ENCODE measurements around the gene ASF1B. TPM values are rescaled to one million over a fixed set of nuclear protein-coding genes. Genes with fewer than 3 reads are reported as not detected.

ASF1B gene
- total RNA-seq, 1 experiment from 2014 or later = 54.6 TPM

- CTCF ChIA-PET = no interaction called here
- Histone ChIP-seq H3K9me3 (ENCODE audit: low read depth, low read length, poor library complexity, severe bottlenecking) (no peaks in the 10 kb centered on the region), H3K27ac (ENCODE audit: low read depth, low read length, poor library complexity, severe bottlenecking) (no peak within 1 kb of the TSS), H3K36me3 (ENCODE audit: insufficient read depth, low read length, poor library complexity, severe bottlenecking) (peaks cover 12% of the 10 kb centered on the region), H3K4me3 (ENCODE audit: low read depth, low read length, poor library complexity, severe bottlenecking) (no peak within 1 kb of the TSS), H3K4me1 (ENCODE audit: insufficient read depth, low read length, poor library complexity, severe bottlenecking) (no peaks in the 10 kb centered on the region), H3K27me3 (replicated peaks; ENCODE audit: insufficient read depth, low read depth, low read length, poor library complexity) (no peaks in the 10 kb centered on the region)
- no peak for DNase-seq (ENCODE audit: low spot score)
- no TSS peak for BruUV-seq (replicated peaks)
- intact Hi-C loops (cut with micrococcal nuclease; ENCODE audit: unreplicated experiment) = no loop called here
- POLR2A ChIA-PET (ENCODE audit: low non-redundant PET) = no interaction called here
- TF ChIP-seq CTCF (conservative IDR thresholded peaks at IDR 0.05; ENCODE audit: low read depth, low read length) (no peak), EZH2 (IDR thresholded peaks at IDR 0.05; ENCODE audit: borderline replicate concordance, low read depth, low read length, poor library complexity, severe bottlenecking) (no peak)
Measured at GRCh38 chr19:14085309-14085995, 50.9 kb downstream of the ASF1B start, which contains the start of gene C19orf67. Gene C19orf67 (minus strand): TSS chr19:14085783. CDS start chr19:14085627, 156 bp downstream.

GRCh38 chr19:14082675-14082960 is 53.8 kb downstream of the ASF1B start:
- intact Hi-C loops (cut with micrococcal nuclease; ENCODE audit: unreplicated experiment) = no loop called here
- Histone ChIP-seq H3K4me3 (ENCODE audit: low read depth, low read length, poor library complexity, severe bottlenecking) (no peak overlapping the region), H3K9me3 (ENCODE audit: low read depth, low read length, poor library complexity, severe bottlenecking) (no peaks in the 10 kb centered on the region), H3K27me3 (replicated peaks; ENCODE audit: insufficient read depth, low read depth, low read length, poor library complexity) (no peaks in the 10 kb centered on the region), H3K36me3 (ENCODE audit: insufficient read depth, low read length, poor library complexity, severe bottlenecking) (no peaks in the 10 kb centered on the region), H3K27ac (ENCODE audit: low read depth, low read length, poor library complexity, severe bottlenecking) (no peak overlapping the region), H3K4me1 (ENCODE audit: insufficient read depth, low read length, poor library complexity, severe bottlenecking) (peaks cover 3% of the 10 kb centered on the region)
- POLR2A ChIA-PET (ENCODE audit: low non-redundant PET) = no interaction called here
- CTCF ChIA-PET = interaction anchor here (0.7 kb wide), 1 partner anchor 1065 kb away, joined by 6 read pairs; no protein-coding TSS in a partner anchor
- no peak for TF ChIP-seq CTCF (conservative IDR thresholded peaks at IDR 0.05; ENCODE audit: low read depth, low read length)
- TF ChIP-seq EZH2 (IDR thresholded peaks at IDR 0.05; ENCODE audit: borderline replicate concordance, low read depth, low read length, poor library complexity, severe bottlenecking) = no peak
- BruUV-seq (replicated peaks) = no TSS peak
- DNase-seq (ENCODE audit: low spot score) = no peak

- DNase-seq (ENCODE audit: low spot score) = no peak
- intact Hi-C loops (cut with micrococcal nuclease; ENCODE audit: unreplicated experiment) = no loop called here
Measured at GRCh38 chr19:14081797-14082674, 54.4 kb downstream of the ASF1B start.

More at GRCh38 chr19:14081797-14082674, 54.4 kb downstream of the ASF1B start:
- no peak for TF ChIP-seq EZH2 (IDR thresholded peaks at IDR 0.05; ENCODE audit: borderline replicate concordance, low read depth, low read length, poor library complexity, severe bottlenecking)
- no peak for TF ChIP-seq CTCF (conservative IDR thresholded peaks at IDR 0.05; ENCODE audit: low read depth, low read length)
- BruUV-seq (replicated peaks) = no TSS peak
- H3K27me3 ChIP-seq (replicated peaks; ENCODE audit: insufficient read depth, low read depth, low read length, poor library complexity) = no peaks in the 10 kb centered on the region
- peak overlapping the region; percentile 73 for H3K4me3 ChIP-seq (ENCODE audit: low read depth, low read length, poor library complexity, severe bottlenecking)
- peaks cover 3% of the 10 kb centered on the region for H3K4me1 ChIP-seq (ENCODE audit: insufficient read depth, low read length, poor library complexity, severe bottlenecking)
- no peaks in the 10 kb centered on the region for H3K9me3 ChIP-seq (ENCODE audit: low read depth, low read length, poor library complexity, severe bottlenecking)
- H3K36me3 ChIP-seq (ENCODE audit: insufficient read depth, low read length, poor library complexity, severe bottlenecking) = no peaks in the 10 kb centered on the region
- H3K27ac ChIP-seq (ENCODE audit: low read depth, low read length, poor library complexity, severe bottlenecking) = peak overlapping the region; percentile 53
- CTCF ChIA-PET = interaction anchor here (0.7 kb wide), 1 partner anchor 1064 kb away, joined by 6 read pairs; no protein-coding TSS in a partner anchor
- POLR2A ChIA-PET (ENCODE audit: low non-redundant PET) = interaction anchor here (0.5 kb wide), 1 partner anchor 238 kb away, joined by 7 read pairs; no protein-coding TSS in a partner anchor
